Epidermal melanocyte (primary cell): ENCODE data around the gene MED28.
"Not testable (repeated sequence)": the region's sequence is repeated elsewhere in the genome, so short reads cannot be mapped to it uniquely, and the experiment has no call there.

Experiments
- DNase-seq: peaks from one replicate; pipeline ENCODE4 v3.0.0; 2011; ENCODE audit warnings: low spot score; ENCODE audit not compliant: insufficient read length

The MED28 gene

GRCh38 chr4:17616283-17616682, 1.8 kb downstream of the MED28 start:
- DNase-seq, result no peak

GRCh38 chr4:17618926-17619325, 4.5 kb downstream of the MED28 start:
- no peak for DNase-seq

GRCh38 chr4:17619416-17620105, 5.1 kb downstream of the MED28 start:
- DNase-seq, result no peak

GRCh38 chr4:17623451-17624001, 9.1 kb downstream of the MED28 start:
- no peak for DNase-seq

GRCh38 chr4:17624821-17625220, 10.4 kb downstream of the MED28 start:
- no peak for DNase-seq

GRCh38 chr4:17630228-17630627, 15.8 kb downstream of the MED28 start:
- DNase-seq, result no peak

GRCh38 chr4:17633600-17633999, 19.2 kb downstream of the MED28 start:
- no peak for DNase-seq

GRCh38 chr4:17635056-17635455, 20.6 kb downstream of the MED28 start:
- DNase-seq, result no peak

- DNase-seq, result no peak
Measured at GRCh38 chr4:17636341-17636695, 21.9 kb downstream of the MED28 start.

- DNase-seq, result peak; percentile 69
Measured at GRCh38 chr4:17636696-17637622, 22.5 kb downstream of the MED28 start.

GRCh38 chr4:17639136-17639535, 24.7 kb downstream of the MED28 start:
- DNase-seq, result no peak

- DNase-seq, result no peak
Measured at GRCh38 chr4:17642398-17642783, 27.9 kb downstream of the MED28 start.

GRCh38 chr4:17646693-17647092, 32.3 kb downstream of the MED28 start:
- no peak for DNase-seq

GRCh38 chr4:17647176-17647806, 32.9 kb downstream of the MED28 start:
- no peak for DNase-seq

- no peak for DNase-seq
Measured at GRCh38 chr4:17647927-17648326, 33.5 kb downstream of the MED28 start.

- DNase-seq, result no peak
Measured at GRCh38 chr4:17650406-17650805, 36.0 kb downstream of the MED28 start.

GRCh38 chr4:17654701-17655100, 40.3 kb downstream of the MED28 start:
- no peak for DNase-seq

- no peak for DNase-seq
Measured at GRCh38 chr4:17657090-17657489, 42.6 kb downstream of the MED28 start.

- no peak for DNase-seq
Measured at GRCh38 chr4:17657849-17658248, 43.4 kb downstream of the MED28 start.

- DNase-seq, result not testable (repeated sequence)
Measured at GRCh38 chr4:17659196-17659595, 44.8 kb downstream of the MED28 start.

GRCh38 chr4:17662694-17663093, 48.3 kb downstream of the MED28 start:
- no peak for DNase-seq

GRCh38 chr4:17664755-17665154, 50.3 kb downstream of the MED28 start:
- DNase-seq, result no peak
